Progenitor cell of endocrine pancreas (in vitro differentiated cells): ENCODE data around the gene CCDC148. TPM values are rescaled to one million over a fixed set of nuclear protein-coding genes. Genes with fewer than 3 reads are reported as not detected.

ENCODE experiments used
- DNase-seq: peaks from one replicate; pipeline ENCODE4 v3.0.0; 2021; ENCODE audit warnings: low spot score; ENCODE audit not compliant: unreplicated experiment
- H3K27ac Mint-ChIP-seq: 2 replicates; pipeline ENCODE4 v1.8.0; 2021; ENCODE audit warnings: mild to moderate bottlenecking, moderate library complexity, mixed read lengths
- H3K27me3 Mint-ChIP-seq: 2 replicates; pipeline ENCODE4 v1.8.0; 2021; ENCODE audit warnings: mixed read lengths
- H3K36me3 Mint-ChIP-seq: 2 replicates; pipeline ENCODE4 v1.8.0; 2022; ENCODE audit warnings: mixed read lengths; ENCODE audit not compliant: insufficient read depth
- H3K4me1 Mint-ChIP-seq: 2 replicates; pipeline ENCODE4 v1.8.0; 2021; ENCODE audit warnings: low read depth, mixed read lengths
- H3K4me3 Mint-ChIP-seq: 2 replicates; pipeline ENCODE4 v1.8.0; 2021; ENCODE audit warnings: low read depth, mild to moderate bottlenecking, moderate library complexity, mixed read lengths
- H3K9me3 Mint-ChIP-seq: 2 replicates; pipeline ENCODE4 v1.8.0; 2021; ENCODE audit warnings: low read depth, mixed read lengths
- total RNA-seq: library from RNA; stranded (reverse); gene quantifications from 2 replicates; pipeline ENCODE4 v1.2.1, GENCODE V29; 2021
- TF ChIP-seq, protein P1 (sequence below): fragments of 200-600 bp; sonication (generic); IDR thresholded peaks from one replicate; pipeline ENCODE4 v1.5.0; 2021; ENCODE audit warnings: antibody characterized with exemption, mild to moderate bottlenecking; ENCODE audit not compliant: unreplicated experiment

Gene CCDC148
- total RNA-seq, 1 donor from 2014 or later, result 3.9 TPM

- H3K27me3 Mint-ChIP-seq, result no peaks in the 10 kb centered on the region
- H3K27ac Mint-ChIP-seq, result no peak overlapping the region
- peaks cover 29% of the 10 kb centered on the region for H3K4me1 Mint-ChIP-seq
- no peak overlapping the region for H3K4me3 Mint-ChIP-seq
- H3K36me3 Mint-ChIP-seq, result no peaks in the 10 kb centered on the region
- no peak for DNase-seq
- TF ChIP-seq, protein P1, sequence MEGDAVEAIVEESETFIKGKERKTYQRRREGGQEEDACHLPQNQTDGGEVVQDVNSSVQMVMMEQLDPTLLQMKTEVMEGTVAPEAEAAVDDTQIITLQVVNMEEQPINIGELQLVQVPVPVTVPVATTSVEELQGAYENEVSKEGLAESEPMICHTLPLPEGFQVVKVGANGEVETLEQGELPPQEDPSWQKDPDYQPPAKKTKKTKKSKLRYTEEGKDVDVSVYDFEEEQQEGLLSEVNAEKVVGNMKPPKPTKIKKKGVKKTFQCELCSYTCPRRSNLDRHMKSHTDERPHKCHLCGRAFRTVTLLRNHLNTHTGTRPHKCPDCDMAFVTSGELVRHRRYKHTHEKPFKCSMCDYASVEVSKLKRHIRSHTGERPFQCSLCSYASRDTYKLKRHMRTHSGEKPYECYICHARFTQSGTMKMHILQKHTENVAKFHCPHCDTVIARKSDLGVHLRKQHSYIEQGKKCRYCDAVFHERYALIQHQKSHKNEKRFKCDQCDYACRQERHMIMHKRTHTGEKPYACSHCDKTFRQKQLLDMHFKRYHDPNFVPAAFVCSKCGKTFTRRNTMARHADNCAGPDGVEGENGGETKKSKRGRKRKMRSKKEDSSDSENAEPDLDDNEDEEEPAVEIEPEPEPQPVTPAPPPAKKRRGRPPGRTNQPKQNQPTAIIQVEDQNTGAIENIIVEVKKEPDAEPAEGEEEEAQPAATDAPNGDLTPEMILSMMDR, result no peak
- H3K9me3 Mint-ChIP-seq, result no peaks in the 10 kb centered on the region
Measured at GRCh38 chr2:158500333-158500732, 43.8 kb upstream of the CCDC148 start.

DNA sequence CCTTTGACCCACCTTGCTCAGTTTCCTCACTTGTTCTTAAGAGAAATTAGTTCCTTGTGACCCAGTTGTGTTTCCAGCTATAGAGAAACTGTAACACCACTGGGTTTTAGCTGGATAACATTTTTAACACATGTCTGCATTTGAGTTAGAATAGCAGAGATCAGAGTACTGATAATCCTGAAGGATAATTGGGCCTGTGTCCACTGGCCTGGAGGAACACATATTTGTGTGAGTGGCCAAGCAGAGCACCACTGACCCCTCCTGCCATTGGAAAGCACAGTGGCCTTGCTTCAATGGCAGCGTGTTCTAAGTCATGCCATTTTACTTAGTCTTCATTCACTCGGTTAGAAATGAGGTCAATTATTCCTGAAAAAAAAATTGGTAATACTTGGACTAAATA is 42.8 kb upstream of the CCDC148 start:
- Mint-ChIP-seq H3K27ac (no peak overlapping the region), H3K4me3 (no peak overlapping the region), H3K9me3 (no peaks in the 10 kb centered on the region), H3K4me1 (peaks cover 20% of the 10 kb centered on the region), H3K27me3 (no peaks in the 10 kb centered on the region), H3K36me3 (no peaks in the 10 kb centered on the region)
- TF ChIP-seq, protein P1, result no peak
- DNase-seq, result no peak

DNA sequence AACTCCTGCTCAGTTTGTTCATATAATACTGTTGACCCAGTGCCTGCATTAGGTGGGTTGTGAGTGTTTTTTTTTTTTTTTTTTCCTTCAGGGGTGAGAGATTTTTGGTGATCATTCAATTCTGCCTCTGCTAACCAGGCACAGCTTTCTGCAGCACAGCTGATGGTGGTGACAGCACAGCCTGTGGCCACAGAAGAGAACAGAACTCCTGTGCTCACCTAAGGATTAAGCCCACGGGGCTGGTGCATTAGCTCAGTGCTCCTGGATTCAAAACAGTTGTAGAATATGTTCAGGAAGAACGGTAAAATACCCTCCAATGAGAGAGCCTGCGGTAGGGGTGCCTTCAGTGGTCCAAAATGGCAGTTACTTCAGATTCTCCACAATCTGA is 42.2 kb upstream of the CCDC148 start:
- TF ChIP-seq, protein P1, result no peak
- H3K4me3 Mint-ChIP-seq, result no peak overlapping the region
- H3K27ac Mint-ChIP-seq, result no peak overlapping the region
- no peaks in the 10 kb centered on the region for H3K36me3 Mint-ChIP-seq
- no peaks in the 10 kb centered on the region for H3K27me3 Mint-ChIP-seq
- H3K9me3 Mint-ChIP-seq, result no peaks in the 10 kb centered on the region
- peaks cover 16% of the 10 kb centered on the region for H3K4me1 Mint-ChIP-seq
- DNase-seq, result no peak

DNA sequence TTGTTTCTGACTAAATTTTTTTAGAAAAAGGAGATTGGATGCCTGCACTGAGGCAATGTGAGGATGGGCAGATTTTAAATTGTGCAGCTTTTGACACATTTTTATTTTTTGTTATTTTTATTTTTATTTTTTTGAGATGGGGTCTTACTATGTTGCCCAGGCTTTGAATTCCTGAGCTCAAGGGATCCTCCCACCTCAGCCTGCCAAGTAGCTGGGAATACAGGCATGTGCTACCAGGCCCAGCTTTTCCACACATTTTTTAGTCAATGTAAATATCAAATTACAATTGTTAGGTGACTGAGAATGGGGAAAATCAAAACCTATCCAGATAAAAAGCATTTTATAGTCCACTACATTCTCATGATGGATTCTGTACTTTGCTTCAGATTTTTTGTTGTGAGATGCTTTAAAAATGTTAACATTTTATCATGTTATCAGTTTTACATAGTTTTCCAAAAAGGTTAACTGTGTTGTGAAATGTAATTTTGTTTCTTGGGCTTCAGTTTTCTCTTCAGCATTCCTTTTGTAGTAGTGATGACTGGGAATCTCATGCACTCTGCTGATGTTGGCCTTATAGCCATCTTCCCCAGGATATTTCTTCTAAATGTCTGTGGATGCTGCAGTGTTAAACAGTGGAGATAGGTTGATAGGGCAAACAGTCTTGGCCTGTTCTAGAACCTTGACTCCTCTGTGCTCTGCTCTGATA is 41.6 kb upstream of the CCDC148 start:
- TF ChIP-seq, protein P1, result no peak
- no peak for DNase-seq
- H3K4me1 Mint-ChIP-seq, result peaks cover 16% of the 10 kb centered on the region
- no peaks in the 10 kb centered on the region for H3K9me3 Mint-ChIP-seq
- H3K27ac Mint-ChIP-seq, result no peak overlapping the region
- H3K27me3 Mint-ChIP-seq, result no peaks in the 10 kb centered on the region
- no peaks in the 10 kb centered on the region for H3K36me3 Mint-ChIP-seq
- H3K4me3 Mint-ChIP-seq, result no peak overlapping the region

DNA sequence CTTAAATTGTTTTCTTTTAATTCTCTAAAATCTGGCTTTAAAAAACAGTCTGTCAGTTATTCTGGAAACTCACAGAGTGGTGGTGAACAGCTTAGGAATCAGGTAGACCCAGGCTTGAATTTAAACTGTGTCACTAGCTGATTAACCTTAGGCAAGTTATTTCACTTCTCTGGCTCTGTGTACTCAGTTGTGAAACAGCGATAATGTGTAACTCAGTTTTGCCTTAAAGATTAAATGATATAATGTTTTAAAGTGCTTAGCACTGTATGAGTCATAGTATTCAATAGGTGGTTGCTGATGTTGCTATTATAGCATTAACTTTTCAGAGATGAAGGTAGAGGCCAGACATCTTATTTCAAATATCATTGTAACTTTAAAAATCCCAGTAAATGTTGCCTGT is 40.9 kb upstream of the CCDC148 start:
- Mint-ChIP-seq H3K4me1 (peaks cover 16% of the 10 kb centered on the region), H3K9me3 (no peaks in the 10 kb centered on the region), H3K36me3 (no peaks in the 10 kb centered on the region), H3K4me3 (no peak overlapping the region), H3K27me3 (no peaks in the 10 kb centered on the region), H3K27ac (peak overlapping the region; percentile 13)
- DNase-seq, result no peak
- TF ChIP-seq, protein P1, result no peak
